ENCODE data around the gene IL16. TPM values are rescaled to one million over a fixed set of nuclear protein-coding genes. Genes with fewer than 3 reads are reported as not detected.

The IL16 gene
- total and polyA plus RNA-seq, 10 donors = 93.9 to 159 (median 128) TPM

DNA sequence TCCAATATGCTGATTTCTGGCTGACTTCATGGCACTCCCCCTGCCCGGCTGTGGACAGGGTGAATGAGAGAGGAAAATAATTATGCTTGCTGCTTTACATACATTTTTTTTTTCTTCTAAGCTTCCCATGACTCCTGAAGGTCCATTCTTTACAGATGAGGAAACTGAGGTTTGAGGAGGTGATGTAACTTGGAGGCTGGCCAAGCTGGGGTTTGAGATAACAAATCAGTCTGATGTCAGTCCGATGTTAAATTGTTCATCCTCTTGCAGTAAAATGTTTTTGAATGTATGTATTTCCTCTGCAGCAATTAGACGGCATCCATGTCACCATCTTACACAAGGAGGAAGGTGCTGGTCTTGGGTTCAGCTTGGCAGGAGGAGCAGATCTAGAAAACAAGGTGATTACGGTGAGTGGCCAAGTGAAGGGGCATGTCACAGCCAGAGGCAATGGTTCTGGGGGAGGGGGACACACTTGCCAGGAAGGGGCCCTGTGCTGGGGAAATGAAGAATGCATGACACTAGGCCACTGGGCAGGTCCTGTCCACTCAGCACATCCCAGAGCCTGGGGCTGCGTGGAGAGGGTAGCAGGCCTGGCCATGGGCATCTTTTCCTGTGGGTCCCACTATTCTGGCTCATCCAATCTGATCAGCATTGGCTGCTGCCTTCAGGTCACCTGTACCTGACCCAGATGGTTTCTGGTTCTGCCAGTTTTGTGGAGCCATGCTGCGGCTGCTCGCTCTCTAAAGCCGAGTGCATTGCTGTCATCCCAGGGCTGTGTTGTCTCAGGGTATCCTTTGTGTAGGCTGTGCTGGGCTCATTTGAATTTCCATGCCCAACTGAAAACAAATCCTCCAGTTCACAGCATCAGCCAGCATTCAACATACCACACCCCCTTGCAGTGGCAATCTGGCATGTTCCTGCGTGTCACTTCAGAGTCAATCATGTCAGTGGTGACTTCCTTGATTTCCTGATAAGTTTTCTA lies 106.9 kb downstream of the IL16 start:
- peak overlapping the region in 5 of 8 donors; percentile 65 to 87 (median 68) for H3K4me3 ChIP-seq

GRCh38 chr15:81304226-81304625 lies 107.5 kb downstream of the IL16 start:
- WGBS, 5 donors = 13 to 23% (median 17%) methylated on average over 5 of the region's 5 CpGs
- Histone ChIP-seq H3K27me3 (replicated peaks in 1 of 7) (no peaks in the 10 kb centered on the region), H3K9me3 (no peaks in the 10 kb centered on the region), H3K4me3 (peak overlapping the region in 4 of 8 donors; percentile 8 to 87 (median 74)), H3K36me3 (peaks cover 7 to 100% (median 93%) of the 10 kb centered on the region in 6 donors), H3K27ac (peak overlapping the region; percentile 7 to 98 (median 92)), H3K4me1 (peaks cover 41 to 99% (median 75%) of the 10 kb centered on the region in 6 donors)
- no peak for DNase-seq
- intact Hi-C loops (cut with DNase I; ENCODE audit: low total_unique reads) = no loop called here
- TF ChIP-seq, protein P1, sequence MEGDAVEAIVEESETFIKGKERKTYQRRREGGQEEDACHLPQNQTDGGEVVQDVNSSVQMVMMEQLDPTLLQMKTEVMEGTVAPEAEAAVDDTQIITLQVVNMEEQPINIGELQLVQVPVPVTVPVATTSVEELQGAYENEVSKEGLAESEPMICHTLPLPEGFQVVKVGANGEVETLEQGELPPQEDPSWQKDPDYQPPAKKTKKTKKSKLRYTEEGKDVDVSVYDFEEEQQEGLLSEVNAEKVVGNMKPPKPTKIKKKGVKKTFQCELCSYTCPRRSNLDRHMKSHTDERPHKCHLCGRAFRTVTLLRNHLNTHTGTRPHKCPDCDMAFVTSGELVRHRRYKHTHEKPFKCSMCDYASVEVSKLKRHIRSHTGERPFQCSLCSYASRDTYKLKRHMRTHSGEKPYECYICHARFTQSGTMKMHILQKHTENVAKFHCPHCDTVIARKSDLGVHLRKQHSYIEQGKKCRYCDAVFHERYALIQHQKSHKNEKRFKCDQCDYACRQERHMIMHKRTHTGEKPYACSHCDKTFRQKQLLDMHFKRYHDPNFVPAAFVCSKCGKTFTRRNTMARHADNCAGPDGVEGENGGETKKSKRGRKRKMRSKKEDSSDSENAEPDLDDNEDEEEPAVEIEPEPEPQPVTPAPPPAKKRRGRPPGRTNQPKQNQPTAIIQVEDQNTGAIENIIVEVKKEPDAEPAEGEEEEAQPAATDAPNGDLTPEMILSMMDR (IDR thresholded peaks at IDR 0.05 in 8 of 11, conservative IDR thresholded peaks at IDR 0.05 in 3 of 11) = no peak
- TF ChIP-seq POLR2AphosphoS5 (IDR thresholded peaks at IDR 0.05) = peak in 1 of 3 donors; percentile 82

More for the DNA sequence above, 106.9 kb downstream of the IL16 start:
- Histone ChIP-seq H3K9me3 (no peaks in the 10 kb centered on the region), H3K36me3 (peaks cover 7 to 99% (median 86%) of the 10 kb centered on the region in 6 donors), H3K27me3 (replicated peaks in 1 of 7) (no peaks in the 10 kb centered on the region), H3K4me1 (peaks cover 41 to 99% (median 79%) of the 10 kb centered on the region in 6 donors), H3K27ac (peak overlapping the region; percentile 7 to 98 (median 92))
- DNase-seq = no peak
- 58 to 69% (median 62%) methylated on average over 9 of the region's 9 CpGs for WGBS, 5 donors
- intact Hi-C loops (cut with DNase I; ENCODE audit: low total_unique reads) = no loop called here
- TF ChIP-seq, protein P1 (IDR thresholded peaks at IDR 0.05 in 8 of 11, conservative IDR thresholded peaks at IDR 0.05 in 3 of 11) = no peak
- peak in 1 of 3 donors; percentile 32 for TF ChIP-seq POLR2AphosphoS5 (IDR thresholded peaks at IDR 0.05)

DNA sequence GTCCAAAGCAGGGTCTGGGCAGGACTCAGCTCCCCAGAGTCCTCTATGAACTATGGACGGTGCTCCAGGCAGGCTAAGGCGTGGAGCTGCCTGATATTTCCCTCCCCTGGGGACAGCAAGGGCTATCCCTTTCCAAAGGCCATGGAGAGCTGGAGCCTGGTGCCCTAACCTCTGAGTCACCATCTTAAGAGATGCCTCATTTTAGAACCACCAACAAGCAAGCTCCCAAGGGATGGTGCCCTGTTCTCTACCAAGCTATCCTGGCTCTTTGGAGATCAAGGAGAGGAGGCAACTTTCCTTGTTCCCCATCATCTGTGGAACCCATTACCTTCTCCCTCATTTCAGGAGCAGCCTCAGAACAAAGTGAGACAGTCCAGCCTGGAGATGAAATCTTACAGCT lies 111.6 kb downstream of the IL16 start:
- Histone ChIP-seq H3K27me3 (replicated peaks in 1 of 7) (no peaks in the 10 kb centered on the region), H3K4me3 (no peak overlapping the region), H3K36me3 (peaks cover 7 to 99% (median 74%) of the 10 kb centered on the region in 6 donors), H3K4me1 (peaks cover 44 to 99% (median 67%) of the 10 kb centered on the region in 6 donors), H3K27ac (peak overlapping the region in 2 of 8 donors; percentile 86 to 98), H3K9me3 (no peaks in the 10 kb centered on the region)
- 88 to 98% (median 93%) methylated on average over 2 of the region's 2 CpGs for WGBS, 5 donors
- DNase-seq = no peak
- no peak for TF ChIP-seq POLR2A (IDR thresholded peaks at IDR 0.05)
- TF ChIP-seq POLR2AphosphoS5 (IDR thresholded peaks at IDR 0.05) = peak in 2 of 3 donors; percentile 3 to 44
- intact Hi-C loops (cut with DNase I; ENCODE audit: low total_unique reads) = no loop called here

DNA sequence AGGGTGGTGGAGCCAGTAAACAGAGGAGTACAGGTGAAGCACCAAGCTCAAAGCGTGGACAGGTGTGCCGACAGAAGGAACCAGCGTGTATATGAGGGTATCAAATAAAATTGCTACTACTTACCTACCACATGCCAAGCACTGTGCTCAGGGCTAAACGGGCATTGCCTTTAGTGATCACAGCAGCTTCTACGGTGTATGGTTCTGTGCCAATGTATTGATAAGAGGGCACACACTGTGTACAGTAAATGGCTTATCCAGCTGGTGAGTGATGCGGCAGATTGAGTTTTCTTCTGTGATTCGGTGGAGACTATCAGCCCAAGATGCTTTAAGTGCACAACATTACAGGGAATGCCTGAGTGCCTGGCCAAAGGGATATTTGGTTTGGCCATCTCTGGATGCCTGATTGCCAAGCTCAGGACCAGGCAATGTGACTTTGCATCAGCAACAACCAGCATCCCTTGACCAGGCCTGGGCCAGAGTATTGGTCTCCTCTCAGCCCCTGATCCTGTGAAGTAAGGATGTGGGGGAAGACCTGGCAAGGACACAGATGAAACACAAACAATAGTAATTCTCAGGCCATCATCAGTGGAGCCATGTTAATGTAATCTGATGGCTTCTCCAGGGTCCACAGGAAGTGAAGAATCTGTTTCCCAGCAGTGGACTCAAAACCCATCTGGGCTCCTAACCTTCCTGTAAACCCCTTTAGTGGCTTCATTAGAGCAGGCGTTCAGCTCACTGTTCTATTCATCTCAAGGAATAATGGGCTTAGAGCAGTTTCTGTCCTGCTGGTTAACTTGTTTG lies 113.2 kb downstream of the IL16 start:
- peak in 1 of 3 donors; percentile 81 for TF ChIP-seq POLR2AphosphoS5 (IDR thresholded peaks at IDR 0.05)
- TF ChIP-seq POLR2A (IDR thresholded peaks at IDR 0.05) = no peak
- TF ChIP-seq, protein P1 (IDR thresholded peaks at IDR 0.05 in 8 of 11, conservative IDR thresholded peaks at IDR 0.05 in 3 of 11) = no peak
- DNase-seq = no peak
- H3K27me3 ChIP-seq (replicated peaks in 1 of 7) = no peaks in the 10 kb centered on the region
- no peak overlapping the region for H3K4me3 ChIP-seq
- intact Hi-C loops (cut with DNase I; ENCODE audit: low total_unique reads) = no loop called here
- peaks cover 7 to 96% (median 66%) of the 10 kb centered on the region in 6 donors for H3K36me3 ChIP-seq
- 89 to 98% (median 94%) methylated on average over 8 of the region's 8 CpGs for WGBS, 5 donors
- peaks cover 34 to 99% (median 59%) of the 10 kb centered on the region in 6 donors for H3K4me1 ChIP-seq
- no peaks in the 10 kb centered on the region for H3K9me3 ChIP-seq
- H3K27ac ChIP-seq = peak overlapping the region in 6 of 8 donors; percentile 2 to 98 (median 81)
